Epithelial cell of esophagus (primary cell): ENCODE results near the gene MCM5.

Experiments used
- DNase-seq: peaks from one replicate; pipeline ENCODE4 v3.0.0; 2010; ENCODE audit warnings: low read depth
- H3K4me3 ChIP-seq: 2 replicates; pipeline ENCODE4 v1.5.1; 2011; ENCODE audit warnings: mild to moderate bottlenecking, low read length, control low read depth
- CTCF ChIP-seq: IDR thresholded peaks from 2 replicates; pipeline ENCODE4 v1.5.1; 2011; ENCODE audit warnings: low read depth, mild to moderate bottlenecking, low read length, control low read depth, inconsistent platforms; ENCODE audit not compliant: insufficient read depth; ENCODE audit errors: missing control alignments

The MCM5 gene

GRCh38 chr22:35384975-35385588 lies 14.9 kb upstream of the MCM5 start:
- no peak overlapping the region for H3K4me3 ChIP-seq
- TF ChIP-seq CTCF, result no peak
- no peak for DNase-seq

GRCh38 chr22:35386670-35387288 lies 13.2 kb upstream of the MCM5 start:
- DNase-seq, result no peak
- TF ChIP-seq CTCF, result no peak
- H3K4me3 ChIP-seq, result no peak overlapping the region

- TF ChIP-seq CTCF, result no peak
- DNase-seq, result no peak
- no peak overlapping the region for H3K4me3 ChIP-seq
Observed at GRCh38 chr22:35390933-35391332, 9.0 kb upstream of the MCM5 start.

- no peak for TF ChIP-seq CTCF
- DNase-seq, result no peak
Observed at GRCh38 chr22:35392357-35392756, 7.6 kb upstream of the MCM5 start.

GRCh38 chr22:35393116-35394010 lies 6.6 kb upstream of the MCM5 start:
- H3K4me3 ChIP-seq, result no peak overlapping the region
- TF ChIP-seq CTCF, result no peak
- DNase-seq, result no peak

More at GRCh38 chr22:35392357-35392756, 7.6 kb upstream of the MCM5 start:
- H3K4me3 ChIP-seq, result no peak overlapping the region

- no peak overlapping the region for H3K4me3 ChIP-seq
- no peak for DNase-seq
- no peak for TF ChIP-seq CTCF
Observed at GRCh38 chr22:35394011-35394312, 6.0 kb upstream of the MCM5 start.
